ENCODE results near the gene TMEM266. TPM values are rescaled to one million over a fixed set of nuclear protein-coding genes. Genes with fewer than 3 reads are reported as not detected.

Gene TMEM266
- total RNA-seq, 1 donor from 2014 or later, result 0.16 TPM

DNA sequence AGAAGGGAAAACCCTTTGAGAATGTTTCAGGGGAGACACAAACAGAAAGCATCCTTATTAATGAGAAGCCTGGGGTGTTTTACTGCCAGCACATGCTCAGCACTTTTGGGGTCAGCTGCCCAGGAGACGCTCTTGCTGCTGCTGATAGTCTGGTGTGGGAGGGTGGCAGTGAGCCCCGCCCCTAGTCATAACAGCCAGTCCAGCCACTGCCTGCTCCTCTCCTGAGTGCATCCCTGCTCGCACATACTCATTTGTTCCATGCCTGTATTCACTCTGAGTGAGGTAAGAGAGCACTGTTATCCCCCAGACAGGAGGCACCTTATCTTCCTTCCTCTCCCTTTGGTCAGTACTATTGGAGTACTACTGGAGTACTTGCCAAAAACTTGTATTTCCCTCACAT, 150.2 kb downstream of the TMEM266 start:
- DNase-seq (no peak), ATAC-seq (ENCODE audit: low read depth) (no peak)
- Mint-ChIP-seq H3K4me3 (no peak overlapping the region), H3K4me1 (no peaks in the 10 kb centered on the region), H3K9me3 (no peaks in the 10 kb centered on the region), H3K27me3 (no peaks in the 10 kb centered on the region), H3K27ac (no peak overlapping the region), H3K36me3 (ENCODE audit: low read depth) (peaks cover 66% of the 10 kb centered on the region)
- ChIA-PET POLR2A (no interaction called here), CTCF (no interaction called here)
- intact Hi-C loops (cut with micrococcal nuclease), result no loop called here
- TF ChIP-seq, protein P1, sequence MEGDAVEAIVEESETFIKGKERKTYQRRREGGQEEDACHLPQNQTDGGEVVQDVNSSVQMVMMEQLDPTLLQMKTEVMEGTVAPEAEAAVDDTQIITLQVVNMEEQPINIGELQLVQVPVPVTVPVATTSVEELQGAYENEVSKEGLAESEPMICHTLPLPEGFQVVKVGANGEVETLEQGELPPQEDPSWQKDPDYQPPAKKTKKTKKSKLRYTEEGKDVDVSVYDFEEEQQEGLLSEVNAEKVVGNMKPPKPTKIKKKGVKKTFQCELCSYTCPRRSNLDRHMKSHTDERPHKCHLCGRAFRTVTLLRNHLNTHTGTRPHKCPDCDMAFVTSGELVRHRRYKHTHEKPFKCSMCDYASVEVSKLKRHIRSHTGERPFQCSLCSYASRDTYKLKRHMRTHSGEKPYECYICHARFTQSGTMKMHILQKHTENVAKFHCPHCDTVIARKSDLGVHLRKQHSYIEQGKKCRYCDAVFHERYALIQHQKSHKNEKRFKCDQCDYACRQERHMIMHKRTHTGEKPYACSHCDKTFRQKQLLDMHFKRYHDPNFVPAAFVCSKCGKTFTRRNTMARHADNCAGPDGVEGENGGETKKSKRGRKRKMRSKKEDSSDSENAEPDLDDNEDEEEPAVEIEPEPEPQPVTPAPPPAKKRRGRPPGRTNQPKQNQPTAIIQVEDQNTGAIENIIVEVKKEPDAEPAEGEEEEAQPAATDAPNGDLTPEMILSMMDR (IDR thresholded peaks at IDR 0.05), result no peak

DNA sequence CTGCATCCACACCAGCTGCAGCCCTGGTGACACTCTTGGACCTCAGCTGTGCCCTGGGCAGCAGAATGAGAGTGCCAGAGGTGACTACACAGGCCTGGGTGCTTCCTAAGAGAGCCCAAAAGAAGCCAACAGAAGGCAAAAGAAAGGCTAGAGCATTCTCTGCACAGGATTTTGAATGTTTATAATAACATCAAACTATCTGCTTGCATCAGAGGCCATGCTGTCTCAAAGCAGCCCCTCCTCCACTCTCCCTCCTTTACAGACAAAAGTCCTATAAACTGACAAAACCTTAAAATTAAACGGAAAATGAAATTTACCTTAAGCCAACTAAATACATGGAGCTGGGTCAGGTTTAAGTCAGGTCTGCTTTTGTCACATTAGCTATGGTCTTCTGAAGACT, 155.8 kb downstream of the TMEM266 start:
- intact Hi-C loops (cut with micrococcal nuclease), result no loop called here
- Mint-ChIP-seq H3K4me1 (no peaks in the 10 kb centered on the region), H3K4me3 (no peak overlapping the region), H3K27ac (no peak overlapping the region), H3K27me3 (no peaks in the 10 kb centered on the region), H3K36me3 (ENCODE audit: low read depth) (peaks cover 78% of the 10 kb centered on the region), H3K9me3 (no peaks in the 10 kb centered on the region)
- TF ChIP-seq, protein P1 (IDR thresholded peaks at IDR 0.05), result no peak
- no peak for DNase-seq
- POLR2A ChIA-PET, result no interaction called here
- CTCF ChIA-PET, result no interaction called here
- ATAC-seq (ENCODE audit: low read depth), result no peak

DNA sequence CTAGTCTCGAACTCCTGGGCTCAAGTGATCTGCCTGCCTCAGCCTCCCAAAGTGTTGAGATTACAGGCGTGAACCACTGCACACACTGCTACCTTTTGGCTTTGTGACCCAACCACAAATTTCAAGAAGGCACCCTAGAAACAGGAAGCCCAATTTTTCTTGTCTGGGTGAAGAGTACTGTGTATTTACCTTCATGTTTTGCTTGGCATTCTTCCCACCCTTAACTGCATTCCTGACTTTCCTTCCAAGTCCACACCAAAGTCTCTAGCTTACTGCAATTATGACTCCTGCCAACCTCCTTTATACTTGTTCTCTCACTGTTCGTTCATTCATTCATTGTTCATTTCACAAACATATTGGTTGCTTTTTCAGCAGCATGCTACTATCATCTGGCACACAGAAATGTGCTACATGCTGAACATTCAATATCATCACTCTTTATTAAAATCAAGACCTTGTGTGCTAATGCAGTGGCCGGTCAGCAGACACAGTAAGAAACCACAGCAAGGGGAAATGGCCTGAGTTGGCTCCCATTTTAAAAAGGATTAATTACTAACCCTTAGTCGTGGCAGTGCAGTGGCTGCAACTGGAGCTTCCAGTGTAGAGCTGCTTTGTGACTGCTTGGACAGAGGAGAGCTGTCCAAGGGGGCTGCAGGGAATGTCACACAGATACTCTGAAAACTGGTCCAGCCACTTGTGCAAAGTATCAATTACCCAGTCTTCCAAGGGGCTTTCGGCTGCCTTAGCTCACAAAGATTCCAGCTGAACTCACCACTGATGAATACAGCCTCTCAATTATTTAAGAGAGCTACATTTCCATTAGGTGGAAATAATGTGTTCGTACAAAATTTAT, 157.5 kb downstream of the TMEM266 start:
- CTCF ChIA-PET, result no interaction called here
- Mint-ChIP-seq H3K27me3 (no peaks in the 10 kb centered on the region), H3K4me1 (no peaks in the 10 kb centered on the region), H3K27ac (no peak overlapping the region), H3K9me3 (no peaks in the 10 kb centered on the region), H3K36me3 (ENCODE audit: low read depth) (peaks cover 72% of the 10 kb centered on the region), H3K4me3 (no peak overlapping the region)
- POLR2A ChIA-PET, result no interaction called here
- ATAC-seq (ENCODE audit: low read depth) (no peak), DNase-seq (no peak)
- intact Hi-C loops (cut with micrococcal nuclease), result no loop called here
- TF ChIP-seq, protein P1 (IDR thresholded peaks at IDR 0.05), result no peak

DNA sequence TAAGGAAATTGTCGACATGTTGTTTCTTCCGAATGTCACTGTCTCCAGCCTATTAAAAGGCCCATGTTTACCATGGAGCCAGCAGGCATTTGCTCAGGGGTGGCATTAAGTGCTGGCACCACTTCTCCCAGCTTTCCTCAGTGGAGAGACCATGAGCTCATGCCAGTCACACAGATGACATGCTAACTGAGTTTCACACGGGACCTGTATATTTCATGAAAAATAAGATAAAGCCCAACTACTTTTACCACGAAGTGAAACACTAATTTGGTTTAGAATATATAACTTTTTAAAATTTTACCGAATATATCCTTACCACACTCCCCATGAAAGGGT, 158.1 kb downstream of the TMEM266 start:
- TF ChIP-seq, protein P1 (IDR thresholded peaks at IDR 0.05), result no peak
- ATAC-seq (ENCODE audit: low read depth), result no peak
- Mint-ChIP-seq H3K36me3 (ENCODE audit: low read depth) (peaks cover 71% of the 10 kb centered on the region), H3K27ac (no peak overlapping the region), H3K4me3 (no peak overlapping the region), H3K9me3 (no peaks in the 10 kb centered on the region), H3K4me1 (no peaks in the 10 kb centered on the region), H3K27me3 (no peaks in the 10 kb centered on the region)
- ChIA-PET CTCF (no interaction called here), POLR2A (no interaction called here)
- no peak for DNase-seq
- intact Hi-C loops (cut with micrococcal nuclease), result no loop called here

DNA sequence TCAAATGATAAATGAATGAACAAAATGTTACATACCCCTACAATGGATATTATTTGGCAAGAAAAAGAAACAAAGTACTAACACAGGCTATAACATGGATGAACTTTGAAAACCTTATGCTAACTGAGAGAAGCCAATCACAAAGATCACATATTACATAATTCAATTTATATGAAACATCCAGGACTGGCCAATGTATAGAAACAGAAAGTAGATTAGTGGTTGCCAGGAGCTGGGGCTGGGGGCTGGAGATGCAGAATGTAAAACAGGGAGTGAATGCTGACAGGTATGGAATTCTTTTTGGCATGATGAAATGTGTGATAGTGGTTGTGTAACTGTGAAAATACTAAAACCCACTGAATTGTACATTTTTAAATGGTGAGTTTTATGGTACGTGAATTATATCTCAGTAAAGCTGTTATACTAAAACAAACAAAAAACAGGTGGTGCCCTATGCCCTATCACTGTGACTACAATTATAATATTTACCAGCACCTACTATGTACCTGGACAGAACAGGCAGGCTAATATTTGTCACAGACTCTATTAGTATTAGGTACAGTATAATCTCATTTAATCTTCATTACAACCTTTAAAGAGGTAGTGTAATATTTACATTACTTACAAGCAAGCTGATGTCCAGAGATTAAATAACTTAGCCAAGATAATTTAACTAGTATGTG, 161.4 kb downstream of the TMEM266 start:
- H3K4me1 Mint-ChIP-seq, result no peaks in the 10 kb centered on the region
- ATAC-seq (ENCODE audit: low read depth) (no peak), DNase-seq (no peak)
- ChIA-PET CTCF (no interaction called here), POLR2A (no interaction called here)
- H3K36me3 Mint-ChIP-seq (ENCODE audit: low read depth), result peaks cover 63% of the 10 kb centered on the region
- TF ChIP-seq, protein P1 (IDR thresholded peaks at IDR 0.05), result no peak
- no peak overlapping the region for H3K27ac Mint-ChIP-seq
- H3K4me3 Mint-ChIP-seq, result no peak overlapping the region
- no peaks in the 10 kb centered on the region for H3K27me3 Mint-ChIP-seq
- intact Hi-C loops (cut with micrococcal nuclease), result no loop called here
- H3K9me3 Mint-ChIP-seq, result no peaks in the 10 kb centered on the region

Measured in activated B cell treated with CpG ODN at 0.5 μM for 24 hours (primary cell).